ENCODE results near the gene TAF6. TPM values are rescaled to one million over a fixed set of nuclear protein-coding genes. Genes with fewer than 3 reads are reported as not detected.
A peak's percentile ranks its signal among the peaks of the same experiment; 100 is the strongest.

The TAF6 gene
- total RNA-seq, 4 donors from 2014 or later, result 32.8 to 76.7 (median 49.7) TPM

GRCh38 chr7:100153708-100154535 is 34.8 kb upstream of the TAF6 start:
- Histone ChIP-seq H3K9me3 (no peaks in the 10 kb centered on the region), H3K27me3 (no peaks in the 10 kb centered on the region), H3K4me3 (no peak overlapping the region), H3K4me1 (peaks cover 0 to 70% (median 13%) of the 10 kb centered on the region in 4 donors), H3K36me3 (peaks cover 0 to 41% (median 0%) of the 10 kb centered on the region in 3 donors), H3K27ac (peak overlapping the region in 3 of 4 donors; percentile 68 to 95 (median 81))
- DNase-seq, result peak in 2 of 3 donors; percentile 69 to 70
- TF ChIP-seq POLR2A (IDR thresholded peaks at IDR 0.05) (peak in 1 of 2 donors; percentile 5), CTCF (IDR thresholded peaks at IDR 0.05) (no peak)

GRCh38 chr7:100152937-100153666 is 33.9 kb upstream of the TAF6 start:
- Histone ChIP-seq H3K36me3 (peaks cover 0 to 41% (median 0%) of the 10 kb centered on the region in 3 donors), H3K27me3 (no peaks in the 10 kb centered on the region), H3K4me3 (no peak overlapping the region), H3K4me1 (peaks cover 0 to 68% (median 13%) of the 10 kb centered on the region in 4 donors), H3K27ac (peak overlapping the region in 3 of 4 donors; percentile 46 to 95 (median 81)), H3K9me3 (no peaks in the 10 kb centered on the region)
- no peak for TF ChIP-seq POLR2A (IDR thresholded peaks at IDR 0.05)
- TF ChIP-seq CTCF (IDR thresholded peaks at IDR 0.05), result no peak
- DNase-seq, result peak in 1 of 3 donors; percentile 47

- no peak overlapping the region for H3K4me3 ChIP-seq
- H3K36me3 ChIP-seq, result peaks cover 0 to 41% (median 0%) of the 10 kb centered on the region in 3 donors
- DNase-seq, result no peak
- TF ChIP-seq CTCF (IDR thresholded peaks at IDR 0.05) (no peak), POLR2A (IDR thresholded peaks at IDR 0.05) (no peak)
- no peaks in the 10 kb centered on the region for H3K9me3 ChIP-seq
- H3K27ac ChIP-seq, result peak overlapping the region in 1 of 4 donors; percentile 46
- H3K27me3 ChIP-seq, result no peaks in the 10 kb centered on the region
- H3K4me1 ChIP-seq, result peaks cover 0 to 61% (median 7%) of the 10 kb centered on the region in 4 donors
Measured at GRCh38 chr7:100152404-100152803, 33.2 kb upstream of the TAF6 start.

GRCh38 chr7:100148559-100149328 is 29.6 kb upstream of the TAF6 start, which contains the start of gene LAMTOR4:
Gene LAMTOR4, plus strand, starts transcription at chr7:100148918. Its CDS starts 55 bp downstream, at chr7:100148973.
- Histone ChIP-seq H3K27me3 (no peaks in the 10 kb centered on the region), H3K27ac (peak within 1 kb of the TSS; percentile 83 to 96 (median 90)), H3K9me3 (no peaks in the 10 kb centered on the region), H3K36me3 (peaks cover 0 to 17% (median 0%) of the 10 kb centered on the region in 3 donors), H3K4me1 (peaks cover 0 to 26% (median 2%) of the 10 kb centered on the region in 4 donors), H3K4me3 (peak within 1 kb of the TSS; percentile 72 to 96 (median 80))
- TF ChIP-seq POLR2A (IDR thresholded peaks at IDR 0.05) (peak; percentile 57 to 84), CTCF (IDR thresholded peaks at IDR 0.05) (peak in 1 of 6 experiments; percentile 3)
- DNase-seq, result peak; percentile 98 to 100 (median 99)

- peaks cover 0 to 20% (median 2%) of the 10 kb centered on the region in 4 donors for H3K4me1 ChIP-seq
Measured at GRCh38 chr7:100148225-100148558, 29.0 kb upstream of the TAF6 start.

More at GRCh38 chr7:100148225-100148558, 29.0 kb upstream of the TAF6 start:
- DNase-seq, result no peak
- TF ChIP-seq POLR2A (IDR thresholded peaks at IDR 0.05) (no peak), CTCF (IDR thresholded peaks at IDR 0.05) (no peak)
- Histone ChIP-seq H3K9me3 (no peaks in the 10 kb centered on the region), H3K27me3 (no peaks in the 10 kb centered on the region), H3K36me3 (peaks cover 0 to 12% (median 0%) of the 10 kb centered on the region in 3 donors), H3K27ac (peak overlapping the region; percentile 80 to 96 (median 89)), H3K4me3 (peak overlapping the region; percentile 72 to 96 (median 80))

Data from Peyer's patch (tissue), 4 donors.